AG09319 (cell line): ENCODE measurements around the gene FBRSL1.

ENCODE experiments used
- DNase-seq: peaks from one replicate; pipeline ENCODE4 v3.0.0-alpha.2; 2010; ENCODE audit warnings: low read depth; ENCODE audit errors: extremely low read depth
- CTCF ChIP-seq: IDR thresholded peaks from 2 replicates; pipeline ENCODE4 v1.5.1; 2011; ENCODE audit warnings: low read depth, mild to moderate bottlenecking, inconsistent platforms, low read length, moderate library complexity

The FBRSL1 gene

DNA sequence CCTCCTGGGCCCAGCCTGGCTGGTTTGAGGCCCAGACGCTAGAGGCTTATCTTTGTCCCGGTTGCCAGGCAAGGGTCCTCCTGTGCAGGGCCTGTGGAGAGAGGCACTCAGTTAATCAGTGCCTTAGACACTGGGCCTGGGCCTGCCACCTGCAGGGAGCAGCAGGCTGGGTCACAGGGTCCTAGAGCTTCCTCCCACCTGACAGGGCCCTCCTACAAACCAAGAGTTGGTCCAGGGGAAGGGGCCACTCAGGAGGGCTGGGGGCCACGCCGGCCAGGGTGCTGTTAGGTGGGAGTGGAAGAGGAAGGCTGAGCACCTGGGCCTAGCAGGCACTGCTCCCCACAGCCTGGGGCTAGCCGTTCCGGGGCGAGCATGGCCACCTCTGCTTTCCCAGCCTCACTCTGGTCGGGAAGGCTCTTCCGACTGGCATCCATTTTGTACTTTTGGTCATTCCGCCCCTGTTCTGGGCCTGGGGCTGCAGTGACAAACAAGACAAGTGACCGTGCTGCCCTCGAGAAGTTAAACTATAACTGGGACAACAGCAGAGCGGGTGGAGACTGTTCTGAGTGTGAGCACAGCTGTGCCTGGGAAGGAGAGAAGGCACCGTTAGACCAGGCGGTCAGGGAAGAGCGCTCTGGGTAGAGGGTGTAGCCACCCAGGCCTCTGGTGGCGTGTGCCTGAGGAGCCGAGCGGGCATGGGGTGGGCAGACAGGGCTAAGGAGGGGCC, 27.2 kb downstream of the FBRSL1 start:
- no peak for TF ChIP-seq CTCF
- DNase-seq, result no peak

DNA sequence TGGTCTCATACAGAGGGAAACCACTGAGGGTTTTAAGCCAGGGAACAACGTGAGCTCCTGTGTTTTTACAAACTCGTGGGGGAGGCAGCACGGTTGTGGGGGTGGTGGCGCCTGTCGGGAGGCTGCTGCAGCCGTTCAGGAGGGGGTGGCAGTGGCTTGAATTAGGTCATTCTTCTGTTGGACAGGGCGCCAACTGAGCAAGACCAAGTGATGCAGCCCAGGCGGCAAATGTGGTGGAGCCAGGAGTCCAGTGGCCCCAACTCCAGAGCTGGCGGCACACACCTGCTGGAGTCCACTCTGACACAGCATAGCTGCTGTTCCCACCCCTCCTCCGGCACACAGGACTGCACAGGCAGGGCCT, 27.8 kb downstream of the FBRSL1 start:
- no peak for DNase-seq
- TF ChIP-seq CTCF, result no peak

GRCh38 chr12:132518354-132518992, 28.5 kb downstream of the FBRSL1 start:
- no peak for DNase-seq
- TF ChIP-seq CTCF, result no peak

DNA sequence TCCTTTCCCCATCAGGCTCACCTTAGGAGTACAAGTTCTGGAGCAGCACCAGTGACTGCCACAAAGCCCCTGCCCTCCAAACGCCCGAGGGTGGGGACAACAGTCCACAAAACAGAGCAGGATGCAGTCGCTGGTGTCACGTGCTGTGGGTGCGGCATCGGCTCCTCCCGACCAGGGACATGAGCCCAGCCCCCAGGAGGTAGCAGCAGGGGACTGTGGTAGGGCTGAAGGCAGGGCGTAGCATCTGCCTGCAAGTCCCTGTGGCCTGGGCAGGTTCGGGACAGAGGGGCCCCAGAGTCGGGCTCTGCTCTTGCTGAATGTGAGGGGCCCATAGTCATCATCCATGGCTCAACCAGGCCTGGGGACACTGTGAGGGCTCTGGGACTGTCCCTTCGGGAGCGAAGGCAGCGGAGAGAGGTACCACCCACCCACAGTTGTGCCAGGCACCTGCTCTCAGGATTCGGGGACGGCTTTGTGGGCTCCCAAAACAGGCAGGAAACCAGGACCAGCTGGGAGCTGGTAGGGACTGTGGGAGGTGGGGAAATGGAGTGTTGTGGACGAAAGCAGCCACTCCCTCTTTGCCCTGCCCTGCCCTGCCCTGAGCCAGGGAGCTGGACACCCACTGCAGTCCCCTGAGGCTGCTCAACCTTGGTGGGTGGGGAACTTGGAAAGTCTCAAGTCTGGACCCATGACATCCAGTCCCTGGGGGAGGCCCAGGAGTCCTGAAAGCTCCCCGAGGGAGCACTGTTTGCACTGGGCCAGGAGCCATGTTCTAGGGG, 30.7 kb downstream of the FBRSL1 start:
- TF ChIP-seq CTCF, result no peak
- DNase-seq, result no peak

- no peak for DNase-seq
- TF ChIP-seq CTCF, result no peak
Observed at GRCh38 chr12:132521200-132521580, 31.2 kb downstream of the FBRSL1 start.

- DNase-seq, result no peak
- no peak for TF ChIP-seq CTCF
Observed at GRCh38 chr12:132521712-132522292, 31.9 kb downstream of the FBRSL1 start.
